ENCODE results near the gene CBX4. TPM values are rescaled to one million over a fixed set of nuclear protein-coding genes. Genes with fewer than 3 reads are reported as not detected.
"Not testable (repeated sequence)": the region's sequence is repeated elsewhere in the genome, so short reads cannot be mapped to it uniquely, and the experiment has no call there.

CBX4 gene
- total RNA-seq, 2 donors from 2014 or later = 26.2 to 58.3 TPM

- Mint-ChIP-seq H3K27me3 (peaks cover 23 to 24% of the 10 kb centered on the region in 2 donors), H3K4me3 (no peak overlapping the region), H3K36me3 (no peaks in the 10 kb centered on the region), H3K9me3 (no peaks in the 10 kb centered on the region), H3K27ac (no peak overlapping the region), H3K4me1 (ENCODE audit: low read depth in 2 of 2) (no peaks in the 10 kb centered on the region)
- DNase-seq (ENCODE audit: low spot score) (no peak), ATAC-seq (no peak)
Measured at GRCh38 chr17:79865351-79866210, 26.3 kb upstream of the CBX4 start.

GRCh38 chr17:79864617-79865250, 25.5 kb upstream of the CBX4 start:
- Mint-ChIP-seq H3K4me1 (ENCODE audit: low read depth in 2 of 2) (no peaks in the 10 kb centered on the region), H3K4me3 (no peak overlapping the region), H3K36me3 (no peaks in the 10 kb centered on the region), H3K9me3 (no peaks in the 10 kb centered on the region), H3K27ac (no peak overlapping the region), H3K27me3 (peaks cover 23 to 24% of the 10 kb centered on the region in 2 donors)
- ATAC-seq (no peak), DNase-seq (ENCODE audit: low spot score) (no peak)

GRCh38 chr17:79864147-79864546, 24.9 kb upstream of the CBX4 start:
- Mint-ChIP-seq H3K27ac (no peak overlapping the region), H3K27me3 (peaks cover 23 to 24% of the 10 kb centered on the region in 2 donors)

GRCh38 chr17:79862771-79863440, 23.7 kb upstream of the CBX4 start:
- no peaks in the 10 kb centered on the region for H3K36me3 Mint-ChIP-seq
- H3K27ac Mint-ChIP-seq = no peak overlapping the region
- ATAC-seq (peak in 1 of 2 donors; percentile 25), DNase-seq (ENCODE audit: low spot score) (no peak)
- H3K4me3 Mint-ChIP-seq = no peak overlapping the region
- H3K27me3 Mint-ChIP-seq = peaks cover 29% of the 10 kb centered on the region in 2 donors
- no peaks in the 10 kb centered on the region for H3K4me1 Mint-ChIP-seq (ENCODE audit: low read depth in 2 of 2)
- H3K9me3 Mint-ChIP-seq = no peaks in the 10 kb centered on the region

More at GRCh38 chr17:79864147-79864546, 24.9 kb upstream of the CBX4 start:
- no peak for ATAC-seq
- DNase-seq (ENCODE audit: low spot score) = no peak
- H3K36me3 Mint-ChIP-seq = no peaks in the 10 kb centered on the region
- no peak overlapping the region for H3K4me3 Mint-ChIP-seq
- H3K4me1 Mint-ChIP-seq (ENCODE audit: low read depth in 2 of 2) = no peaks in the 10 kb centered on the region
- no peaks in the 10 kb centered on the region for H3K9me3 Mint-ChIP-seq

GRCh38 chr17:79862238-79862637, 23.0 kb upstream of the CBX4 start:
- Mint-ChIP-seq H3K27ac (no peak overlapping the region), H3K9me3 (no peaks in the 10 kb centered on the region), H3K27me3 (peaks cover 29% of the 10 kb centered on the region in 2 donors), H3K36me3 (no peaks in the 10 kb centered on the region), H3K4me3 (no peak overlapping the region), H3K4me1 (ENCODE audit: low read depth in 2 of 2) (no peaks in the 10 kb centered on the region)
- DNase-seq (ENCODE audit: low spot score) (no peak), ATAC-seq (no peak)

GRCh38 chr17:79861413-79862216, 22.4 kb upstream of the CBX4 start:
- Mint-ChIP-seq H3K4me3 (no peak overlapping the region), H3K4me1 (ENCODE audit: low read depth in 2 of 2) (no peaks in the 10 kb centered on the region), H3K27me3 (peaks cover 31 to 32% of the 10 kb centered on the region in 2 donors), H3K36me3 (no peaks in the 10 kb centered on the region), H3K27ac (no peak overlapping the region), H3K9me3 (no peaks in the 10 kb centered on the region)
- DNase-seq (ENCODE audit: low spot score) (no peak), ATAC-seq (no peak)

- H3K4me3 Mint-ChIP-seq = no peak overlapping the region
- ATAC-seq (no peak), DNase-seq (ENCODE audit: low spot score) (no peak)
- H3K4me1 Mint-ChIP-seq (ENCODE audit: low read depth in 2 of 2) = no peaks in the 10 kb centered on the region
- H3K27me3 Mint-ChIP-seq = peaks cover 32% of the 10 kb centered on the region in 2 donors
- no peaks in the 10 kb centered on the region for H3K36me3 Mint-ChIP-seq
- H3K9me3 Mint-ChIP-seq = no peaks in the 10 kb centered on the region
- no peak overlapping the region for H3K27ac Mint-ChIP-seq
Measured at GRCh38 chr17:79859676-79860615, 20.7 kb upstream of the CBX4 start.

- no peaks in the 10 kb centered on the region for H3K9me3 Mint-ChIP-seq
- H3K4me1 Mint-ChIP-seq (ENCODE audit: low read depth in 2 of 2) = peaks cover 4 to 5% of the 10 kb centered on the region in 2 donors
- DNase-seq (ENCODE audit: low spot score) (no peak), ATAC-seq (no peak)
- no peak overlapping the region for H3K27ac Mint-ChIP-seq
- H3K4me3 Mint-ChIP-seq = no peak overlapping the region
- no peaks in the 10 kb centered on the region for H3K36me3 Mint-ChIP-seq
- H3K27me3 Mint-ChIP-seq = peaks cover 19 to 23% of the 10 kb centered on the region in 2 donors
Measured at GRCh38 chr17:79857095-79857494, 17.9 kb upstream of the CBX4 start.

- peaks cover 12 to 14% of the 10 kb centered on the region in 2 donors for H3K27me3 Mint-ChIP-seq
- peaks cover 5% of the 10 kb centered on the region in 2 donors for H3K4me1 Mint-ChIP-seq (ENCODE audit: low read depth in 2 of 2)
- ATAC-seq (no peak), DNase-seq (ENCODE audit: low spot score) (no peak)
- no peak overlapping the region for H3K4me3 Mint-ChIP-seq
- no peaks in the 10 kb centered on the region for H3K36me3 Mint-ChIP-seq
- no peak overlapping the region for H3K27ac Mint-ChIP-seq
- H3K9me3 Mint-ChIP-seq = no peaks in the 10 kb centered on the region
Measured at GRCh38 chr17:79855331-79856124, 16.3 kb upstream of the CBX4 start.

GRCh38 chr17:79854080-79855060, 15.1 kb upstream of the CBX4 start:
- Mint-ChIP-seq H3K4me1 (ENCODE audit: low read depth in 2 of 2) (peaks cover 5 to 6% of the 10 kb centered on the region in 2 donors), H3K4me3 (no peak overlapping the region), H3K27ac (peak overlapping the region in 1 of 2 donors; percentile 76), H3K27me3 (peaks cover 12 to 15% of the 10 kb centered on the region in 2 donors), H3K36me3 (no peaks in the 10 kb centered on the region), H3K9me3 (no peaks in the 10 kb centered on the region)
- ATAC-seq (no peak), DNase-seq (ENCODE audit: low spot score) (no peak)

- H3K4me1 Mint-ChIP-seq (ENCODE audit: low read depth in 2 of 2); DNase-seq (ENCODE audit: low spot score); H3K27ac Mint-ChIP-seq; ATAC-seq; H3K36me3 Mint-ChIP-seq; H3K9me3 Mint-ChIP-seq: not testable (repeated sequence)
- Mint-ChIP-seq H3K27me3 (peaks cover 11 to 12% of the 10 kb centered on the region in 2 donors), H3K4me3 (peak overlapping the region; percentile 74)
Measured at GRCh38 chr17:79853168-79853567, 13.9 kb upstream of the CBX4 start.
